Measurements from ENCODE around the gene GTF3C4. TPM values are rescaled to one million over a fixed set of nuclear protein-coding genes. Genes with fewer than 3 reads are reported as not detected.

GTF3C4 gene
- total RNA-seq, 1 experiment from 2014 or later = 42.5 TPM

DNA sequence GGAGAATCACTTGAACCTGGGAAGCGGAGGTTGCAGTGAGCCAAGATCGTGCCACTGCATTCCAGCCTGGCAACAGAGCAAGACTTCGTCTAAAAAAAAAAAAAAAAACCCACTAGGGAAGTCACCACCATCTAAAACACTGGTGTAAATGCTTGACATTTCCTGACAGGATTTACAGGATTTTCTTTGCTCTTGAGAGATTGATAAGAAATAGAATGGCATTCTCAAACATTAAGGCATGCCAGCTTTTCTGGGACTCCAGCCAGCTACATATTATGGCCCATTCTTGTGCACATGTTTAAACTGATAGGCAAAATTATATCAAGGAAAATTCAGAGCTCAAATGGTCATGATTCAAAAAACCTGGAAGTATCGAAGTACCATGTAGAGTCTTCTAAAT lies 28.7 kb downstream of the GTF3C4 start:
- H3K4me1 Mint-ChIP-seq = no peaks in the 10 kb centered on the region
- no peak overlapping the region for H2BK15ac ChIP-seq (ENCODE audit: low read depth, low read length)
- no peaks in the 10 kb centered on the region for H3K23me2 ChIP-seq (ENCODE audit: insufficient read length, low read depth, low read length, poor library complexity, severe bottlenecking)
- no CpG with 5 or more reads among the region's 4 CpGs for WGBS (ENCODE audit: extremely low coverage, insufficient read length, low lambda C conversion rate)
- H3K79me1 ChIP-seq (ENCODE audit: insufficient read depth, low read depth, low read length, poor library complexity, severe bottlenecking) = no peaks in the 10 kb centered on the region
- no peak overlapping the region for H2BK5ac ChIP-seq (ENCODE audit: insufficient read length, low read length)
- peaks cover 4 to 18% (median 15%) of the 10 kb centered on the region in 3 experiments for H3K36me3 Mint-ChIP-seq (ENCODE audit: insufficient read depth in 1 of 3, low read depth in 3 of 3)
- H4K20me1 ChIP-seq (ENCODE audit: control insufficient read depth, insufficient read depth, insufficient read length) = no peaks in the 10 kb centered on the region
- peaks cover 9% of the 10 kb centered on the region for H3K27me3 Mint-ChIP-seq (ENCODE audit: low read depth)
- no peak overlapping the region for H3K9ac ChIP-seq (ENCODE audit: extremely low read depth, insufficient read length, low read length)
- no peak overlapping the region for H4K8ac ChIP-seq (replicated peaks; ENCODE audit: insufficient read length, low read depth, low read length)
- no peak overlapping the region for H3K18ac ChIP-seq (ENCODE audit: insufficient read length, low read depth, low read length)
- no peak overlapping the region for H2BK20ac ChIP-seq (ENCODE audit: low read depth, low read length, poor library complexity, severe bottlenecking)
- no peak overlapping the region for H3K56ac ChIP-seq (ENCODE audit: insufficient read length, low read depth, low read length)
- H4K5ac ChIP-seq (ENCODE audit: insufficient read length, low read depth, low read length) = no peak overlapping the region
- no peak overlapping the region for H2AFZ ChIP-seq (ENCODE audit: low read length)
- H3K4me3 Mint-ChIP-seq = no peak overlapping the region
- H3K14ac ChIP-seq (ENCODE audit: insufficient read depth, low read length) = no peak overlapping the region
- TF ChIP-seq, protein P1, sequence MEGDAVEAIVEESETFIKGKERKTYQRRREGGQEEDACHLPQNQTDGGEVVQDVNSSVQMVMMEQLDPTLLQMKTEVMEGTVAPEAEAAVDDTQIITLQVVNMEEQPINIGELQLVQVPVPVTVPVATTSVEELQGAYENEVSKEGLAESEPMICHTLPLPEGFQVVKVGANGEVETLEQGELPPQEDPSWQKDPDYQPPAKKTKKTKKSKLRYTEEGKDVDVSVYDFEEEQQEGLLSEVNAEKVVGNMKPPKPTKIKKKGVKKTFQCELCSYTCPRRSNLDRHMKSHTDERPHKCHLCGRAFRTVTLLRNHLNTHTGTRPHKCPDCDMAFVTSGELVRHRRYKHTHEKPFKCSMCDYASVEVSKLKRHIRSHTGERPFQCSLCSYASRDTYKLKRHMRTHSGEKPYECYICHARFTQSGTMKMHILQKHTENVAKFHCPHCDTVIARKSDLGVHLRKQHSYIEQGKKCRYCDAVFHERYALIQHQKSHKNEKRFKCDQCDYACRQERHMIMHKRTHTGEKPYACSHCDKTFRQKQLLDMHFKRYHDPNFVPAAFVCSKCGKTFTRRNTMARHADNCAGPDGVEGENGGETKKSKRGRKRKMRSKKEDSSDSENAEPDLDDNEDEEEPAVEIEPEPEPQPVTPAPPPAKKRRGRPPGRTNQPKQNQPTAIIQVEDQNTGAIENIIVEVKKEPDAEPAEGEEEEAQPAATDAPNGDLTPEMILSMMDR (conservative IDR thresholded peaks at IDR 0.05) = no peak
- no peak overlapping the region for H3K4me2 ChIP-seq (ENCODE audit: insufficient read depth, insufficient read length, low read length)
- H3T11ph ChIP-seq (ENCODE audit: low read length) = no peak overlapping the region
- no peaks in the 10 kb centered on the region for H3K27me3 ChIP-seq (ENCODE audit: insufficient read depth, low read length)
- H3K9me3 Mint-ChIP-seq = peaks cover 47 to 64% of the 10 kb centered on the region in 2 experiments
- H3K9me3 ChIP-seq (ENCODE audit: control insufficient read depth, low read depth, low read length) = peaks cover 11% of the 10 kb centered on the region
- no peak overlapping the region for H4K91ac ChIP-seq (ENCODE audit: insufficient read length, low read depth, low read length)
- no peaks in the 10 kb centered on the region for H3K4me1 ChIP-seq (ENCODE audit: insufficient read depth, low read length)
- H3K79me2 ChIP-seq (ENCODE audit: insufficient read depth, low read length) = no peaks in the 10 kb centered on the region
- H3K27ac Mint-ChIP-seq = no peak overlapping the region
- no peak overlapping the region for H3K4ac ChIP-seq (ENCODE audit: low read depth, low read length)
- H2BK120ac ChIP-seq (ENCODE audit: low read depth, low read length, poor library complexity, severe bottlenecking) = no peak overlapping the region
- no peak for DNase-seq
- no peak overlapping the region for H2AK5ac ChIP-seq (ENCODE audit: insufficient read length, low read length)
- no peak overlapping the region for H3K23ac ChIP-seq (ENCODE audit: insufficient read length, low read depth, low read length)
- H2BK12ac ChIP-seq (ENCODE audit: insufficient read length, low read depth, low read length) = no peak overlapping the region
- H3K27ac ChIP-seq (ENCODE audit: insufficient read length, low read depth, low read length) = no peak overlapping the region

Measured in H9 (cell line).